Pancreas (tissue), 10 donors: ENCODE data around the gene ZNF638. TPM values are rescaled to one million over a fixed set of nuclear protein-coding genes. Genes with fewer than 3 reads are reported as not detected.

Source experiments
- ATAC-seq, 4 donors: fragments of 200-7000 bp; cut with Tn5 transposase; one replicate each; pipeline versions ENCODE4 v1.8.0 to v1.9.1; 2020; ENCODE audit warnings: mild to moderate bottlenecking in 4 of 4, moderate library complexity in 4 of 4
- DNase-seq, 6 donors: peaks; one replicate each; pipeline ENCODE4 v3.0.0-alpha.2; 2020
- FAIRE-seq: peaks from 2 replicates; lab custom pipeline; 2012; peaks lifted over from hg19 to GRCh38; lab: Jason Lieb, UNC
- H3K27ac ChIP-seq, 4 donors: fragments of 200-600 bp; sonication (generic); 1 replicate in 3 of 4; 2 replicates in 1 of 4; pipeline versions ENCODE4 v1.5.0 to v1.8.0; 2020
- H3K27me3 ChIP-seq, 4 donors: fragments of 200-600 bp; one replicate each; pipeline ENCODE4 v1.8.0; 2021
- H3K36me3 ChIP-seq, 3 donors: fragments of 200-600 bp; sonication (generic) in 1 of 3; one replicate each; pipeline versions ENCODE4 v1.5.0 to v1.8.0; 2020 to 2021
- H3K4me1 ChIP-seq, 3 donors: fragments of 200-600 bp; one replicate each; pipeline ENCODE4 v1.8.0; 2021
- H3K4me3 ChIP-seq, 4 donors: fragments of 200-600 bp; sonication (generic) in 2 of 4; one replicate each; pipeline versions ENCODE4 v1.5.0 to v1.8.0; 2020 to 2021
- H3K9me3 ChIP-seq, 4 donors: fragments of 200-600 bp; one replicate each; pipeline ENCODE4 v1.8.0; 2021
- WGBS, 2 donors: extraction: QIAGEN DNeasy Blood & Tissue Kit; methylation state at CpG; one replicate each; pipeline ENCODE4 v1.1.7; 2013; 5-methylcytosine and 5-hydroxymethylcytosine counted together
- intact Hi-C, 3 donors: fragments of 100-400 bp; cut with DNase I; formaldehyde crosslinking; loops; one replicate each; pipeline versions ENCODE4 v1.11.1 to v1.14.2; 2022
- polyA plus RNA-seq, 2 donors: library from polyadenylated mRNA; stranded (reverse); fragments of 200-250 nt; gene quantifications; one replicate each; pipeline ENCODE4 v1.2.3, GENCODE V29; 2013
- total RNA-seq, 6 donors: library from RNA; stranded (reverse); fragmentation: NEBNext Ultra II Directional in 4 of 6; extraction: Animal tissue kit (Norgen Biotek cat#: 25700) in 4 of 6; gene quantifications; one replicate each; pipeline versions ENCODE4 v1.2.1 to v1.2.4, GENCODE V29; 2021 to 2023
- TF ChIP-seq, protein P1 (sequence below), 4 donors: fragments of 200-600 bp; sonication (generic) in 3 of 4; IDR thresholded peaks; one replicate each; pipeline versions ENCODE4 v1.5.0 to v1.8.0; 2021; ENCODE audit warnings: antibody characterized with exemption in 4 of 4
- donor health status: healthy with polysubstance abuse.
- donor health status: DM: no; HTN: no; CAD: no; lungs with moderate emphysema.
- donor health status: DM: no; HTN: no; CAD: no.
- donor health status: control.
- donor health status: control.
- donor health status: Bipolar disorder and iron deficiency.
- donor health status: DM: yes; HTN: yes; CAD: no.
- donor health status: DM: no; HTN: no; CAD: no.
- donor health status: DM: no; HTN: no; CAD: no.
- donor health status: DM: yes; HTN: yes; CAD: no.

ZNF638 gene
- total and polyA plus RNA-seq, 8 donors: 35.4 to 117 (median 52.7) TPM

DNA sequence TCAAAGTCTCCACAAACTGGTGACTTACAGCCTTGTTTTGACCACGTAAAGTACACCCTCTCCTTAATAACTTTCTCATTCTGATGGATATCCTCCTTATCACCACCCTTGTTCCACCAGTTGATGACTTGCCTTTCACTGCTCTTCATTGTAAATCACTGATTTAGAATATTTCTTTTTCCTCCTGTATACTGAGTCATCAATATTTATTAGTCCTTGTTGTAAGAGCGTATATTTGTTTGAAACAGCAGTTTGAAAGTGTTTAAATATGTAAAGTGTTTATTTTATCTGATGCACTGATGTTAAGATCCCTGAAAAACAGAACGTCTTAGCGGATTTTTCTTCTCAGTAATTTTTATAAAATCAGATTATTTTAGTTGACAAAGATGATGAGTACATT is 87.6 kb downstream of the ZNF638 start:
- Histone ChIP-seq H3K36me3 (no peaks in the 10 kb centered on the region), H3K9me3 (no peaks in the 10 kb centered on the region), H3K4me1 (peaks cover 0 to 10% (median 0%) of the 10 kb centered on the region in 3 donors), H3K27ac (no peak overlapping the region), H3K27me3 (no peaks in the 10 kb centered on the region), H3K4me3 (no peak overlapping the region)
- TF ChIP-seq, protein P1, sequence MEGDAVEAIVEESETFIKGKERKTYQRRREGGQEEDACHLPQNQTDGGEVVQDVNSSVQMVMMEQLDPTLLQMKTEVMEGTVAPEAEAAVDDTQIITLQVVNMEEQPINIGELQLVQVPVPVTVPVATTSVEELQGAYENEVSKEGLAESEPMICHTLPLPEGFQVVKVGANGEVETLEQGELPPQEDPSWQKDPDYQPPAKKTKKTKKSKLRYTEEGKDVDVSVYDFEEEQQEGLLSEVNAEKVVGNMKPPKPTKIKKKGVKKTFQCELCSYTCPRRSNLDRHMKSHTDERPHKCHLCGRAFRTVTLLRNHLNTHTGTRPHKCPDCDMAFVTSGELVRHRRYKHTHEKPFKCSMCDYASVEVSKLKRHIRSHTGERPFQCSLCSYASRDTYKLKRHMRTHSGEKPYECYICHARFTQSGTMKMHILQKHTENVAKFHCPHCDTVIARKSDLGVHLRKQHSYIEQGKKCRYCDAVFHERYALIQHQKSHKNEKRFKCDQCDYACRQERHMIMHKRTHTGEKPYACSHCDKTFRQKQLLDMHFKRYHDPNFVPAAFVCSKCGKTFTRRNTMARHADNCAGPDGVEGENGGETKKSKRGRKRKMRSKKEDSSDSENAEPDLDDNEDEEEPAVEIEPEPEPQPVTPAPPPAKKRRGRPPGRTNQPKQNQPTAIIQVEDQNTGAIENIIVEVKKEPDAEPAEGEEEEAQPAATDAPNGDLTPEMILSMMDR (IDR thresholded peaks at IDR 0.05): no peak
- DNase-seq (no peak), ATAC-seq (no peak), FAIRE-seq (no peak)
- intact Hi-C loops: no loop called here
- 81 to 84% methylated on average over 4 of the region's 4 CpGs for WGBS, 2 donors

DNA sequence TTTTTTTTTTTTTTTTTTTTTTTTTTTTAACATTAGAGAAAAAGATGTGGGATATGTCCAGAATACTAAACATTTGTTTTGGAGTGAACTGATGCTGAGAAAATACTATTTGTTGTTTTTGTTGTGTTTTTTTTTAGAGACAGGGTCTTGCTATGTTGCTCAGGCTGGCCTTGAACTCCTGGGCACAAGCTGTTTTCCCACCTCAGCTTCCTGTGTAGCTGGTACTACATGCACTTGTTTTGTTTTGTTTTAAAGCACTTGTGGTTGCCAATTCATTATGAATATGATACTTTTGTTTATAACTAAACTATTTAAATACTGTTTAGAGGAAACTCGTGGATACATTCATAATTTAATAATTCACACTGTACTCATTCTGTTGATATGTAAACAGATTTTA is 88.4 kb downstream of the ZNF638 start:
- ATAC-seq: no peak
- peaks cover 0 to under 1% (median 0%) of the 10 kb centered on the region in 3 donors for H3K36me3 ChIP-seq
- TF ChIP-seq, protein P1 (IDR thresholded peaks at IDR 0.05): no peak
- WGBS, 2 donors: 51 to 56% methylated on average over 1 of the region's 1 CpG
- no peak for DNase-seq
- FAIRE-seq: no peak
- H3K4me3 ChIP-seq: no peak overlapping the region
- H3K4me1 ChIP-seq: peaks cover 0 to 10% (median 4%) of the 10 kb centered on the region in 3 donors
- intact Hi-C loops: no loop called here
- H3K27ac ChIP-seq: no peak overlapping the region
- no peaks in the 10 kb centered on the region for H3K9me3 ChIP-seq
- H3K27me3 ChIP-seq: no peaks in the 10 kb centered on the region

DNA sequence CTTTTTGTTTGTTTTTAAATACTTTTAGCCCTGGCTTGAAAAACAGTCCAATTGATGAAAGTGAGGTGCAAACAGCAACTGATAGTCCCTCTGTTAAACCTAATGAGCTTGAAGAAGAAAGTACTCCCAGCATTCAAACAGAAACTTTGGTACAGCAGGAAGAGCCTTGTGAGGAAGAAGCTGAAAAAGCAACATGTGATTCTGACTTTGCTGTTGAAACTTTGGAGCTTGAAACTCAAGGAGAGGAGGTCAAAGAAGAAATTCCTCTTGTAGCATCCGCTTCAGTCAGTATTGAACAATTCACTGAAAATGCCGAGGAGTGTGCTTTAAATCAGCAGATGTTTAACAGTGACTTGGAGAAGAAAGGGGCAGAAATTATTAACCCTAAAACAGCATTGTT is 91.2 kb downstream of the ZNF638 start:
- no peak for ATAC-seq
- intact Hi-C loops: no loop called here
- H3K27ac ChIP-seq: no peak overlapping the region
- H3K4me3 ChIP-seq: no peak overlapping the region
- TF ChIP-seq, protein P1 (IDR thresholded peaks at IDR 0.05): no peak
- H3K9me3 ChIP-seq: no peaks in the 10 kb centered on the region
- H3K36me3 ChIP-seq: peaks cover 0 to 25% (median 0%) of the 10 kb centered on the region in 3 donors
- peaks cover 0 to 10% (median 4%) of the 10 kb centered on the region in 3 donors for H3K4me1 ChIP-seq
- H3K27me3 ChIP-seq: no peaks in the 10 kb centered on the region
- WGBS, 2 donors: 88% methylated on average over 2 of the region's 2 CpGs
- DNase-seq: no peak
- no peak for FAIRE-seq

DNA sequence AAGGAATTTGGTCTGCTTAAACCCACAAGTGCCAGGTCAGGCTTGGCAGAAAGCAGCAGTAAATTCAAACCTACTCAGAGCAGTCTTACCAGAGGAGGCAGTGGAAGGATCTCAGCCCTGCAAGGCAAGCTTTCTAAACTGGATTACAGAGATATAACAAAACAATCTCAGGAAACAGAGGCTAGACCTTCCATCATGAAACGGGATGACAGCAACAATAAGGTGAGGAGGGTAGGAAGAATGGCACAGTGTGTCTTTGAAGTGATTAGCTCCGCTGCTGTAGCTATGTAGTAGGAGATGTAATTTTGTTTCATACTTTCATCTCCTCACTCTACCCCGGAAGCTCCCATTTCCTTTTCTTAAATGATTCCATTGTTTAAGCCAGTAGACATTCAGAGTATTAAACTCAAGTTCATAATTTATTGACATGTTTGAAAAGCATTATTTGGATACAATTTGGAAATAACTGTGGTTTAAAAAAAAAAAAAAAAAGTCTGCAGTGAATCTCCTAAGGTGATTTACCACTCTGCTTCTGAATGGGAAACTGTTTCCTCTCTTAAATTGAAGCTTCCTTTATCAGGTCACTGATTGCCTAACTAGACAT is 92.3 kb downstream of the ZNF638 start:
- no peak overlapping the region for H3K4me3 ChIP-seq
- 91 to 94% methylated on average over 3 of the region's 3 CpGs for WGBS, 2 donors
- ATAC-seq: no peak
- H3K36me3 ChIP-seq: peaks cover 0 to 36% (median 0%) of the 10 kb centered on the region in 3 donors
- TF ChIP-seq, protein P1 (IDR thresholded peaks at IDR 0.05): no peak
- FAIRE-seq: no peak
- H3K27me3 ChIP-seq: no peaks in the 10 kb centered on the region
- no peak for DNase-seq
- H3K4me1 ChIP-seq: peaks cover 0 to 4% (median 2%) of the 10 kb centered on the region in 3 donors
- no peak overlapping the region for H3K27ac ChIP-seq
- intact Hi-C loops: no loop called here
- H3K9me3 ChIP-seq: no peaks in the 10 kb centered on the region

DNA sequence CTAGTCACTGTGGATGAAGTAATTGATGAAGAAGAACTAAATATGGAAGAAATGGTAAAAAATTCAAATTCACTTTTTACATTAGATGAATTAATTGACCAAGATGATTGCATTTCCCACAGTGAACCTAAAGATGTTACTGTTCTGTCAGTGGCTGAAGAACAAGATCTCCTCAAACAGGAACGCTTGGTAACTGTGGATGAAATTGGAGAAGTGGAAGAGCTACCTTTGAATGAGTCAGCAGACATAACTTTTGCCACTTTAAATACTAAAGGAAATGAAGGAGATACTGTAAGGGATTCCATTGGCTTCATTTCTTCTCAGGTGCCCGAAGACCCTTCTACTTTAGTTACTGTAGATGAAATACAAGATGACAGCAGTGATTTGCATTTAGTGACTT is 95.1 kb downstream of the ZNF638 start:
- ATAC-seq (no peak), FAIRE-seq (no peak), DNase-seq (no peak)
- Histone ChIP-seq H3K4me3 (no peak overlapping the region), H3K36me3 (peaks cover 0 to 55% (median 1%) of the 10 kb centered on the region in 3 donors), H3K9me3 (no peaks in the 10 kb centered on the region), H3K27me3 (no peaks in the 10 kb centered on the region), H3K4me1 (peaks cover 0 to 4% (median 0%) of the 10 kb centered on the region in 3 donors), H3K27ac (no peak overlapping the region)
- TF ChIP-seq, protein P1 (IDR thresholded peaks at IDR 0.05): no peak
- intact Hi-C loops: no loop called here
- 93 to 95% methylated on average over 2 of the region's 2 CpGs for WGBS, 2 donors
